CD14-positive monocyte (primary cell): Measurements from ENCODE around the gene ZBTB38. TPM values are rescaled to one million over a fixed set of nuclear protein-coding genes. Genes with fewer than 3 reads are reported as not detected.

Experiments
- DNase-seq, 3 donors: peaks; one replicate each; pipeline ENCODE4 v3.0.0-alpha.2; 2011 to 2022
- H2AFZ ChIP-seq: 2 replicates; pipeline ENCODE4 v1.6.0; 2012; ENCODE audit warnings: mild to moderate bottlenecking, low read depth, low read length, inconsistent platforms; ENCODE audit not compliant: insufficient read depth, poor library complexity, severe bottlenecking
- H3K27ac ChIP-seq, 2 donors: 1 replicate in 1 of 2; 2 replicates in 1 of 2; pipeline ENCODE4 v1.5.1; 2012 to 2013; ENCODE audit warnings: low read length in 2 of 2, control low read depth in 1 of 2, inconsistent platforms in 1 of 2, low read depth in 1 of 2, mild to moderate bottlenecking in 1 of 2
- H3K27me3 ChIP-seq, 2 donors: one replicate each; pipeline versions ENCODE4 v1.6.0 to v1.6.1; 2011 to 2013; ENCODE audit warnings: low read length in 2 of 2; ENCODE audit not compliant: control insufficient read depth in 2 of 2, insufficient read depth in 2 of 2
- H3K36me3 ChIP-seq, 2 donors: replicated peaks in 1 of 2; 1 replicate in 1 of 2; 2 replicates in 1 of 2; pipeline versions ENCODE4 v1.5.1 to v1.6.1; 2012 to 2013; ENCODE audit warnings: low read length in 2 of 2, control low read depth in 1 of 2, inconsistent platforms in 1 of 2, mild to moderate bottlenecking in 1 of 2; ENCODE audit not compliant: insufficient read depth in 2 of 2, control insufficient read depth in 1 of 2
- H3K4me1 ChIP-seq, 2 donors: 1 replicate in 1 of 2; 2 replicates in 1 of 2; pipeline versions ENCODE4 v1.5.1 to v1.6.1; 2012 to 2013; ENCODE audit warnings: low read length in 2 of 2, control low read depth in 1 of 2, inconsistent platforms in 1 of 2, mild to moderate bottlenecking in 1 of 2, moderate library complexity in 1 of 2; ENCODE audit not compliant: insufficient read depth in 2 of 2, control insufficient read depth in 1 of 2
- H3K4me2 ChIP-seq: replicated peaks from 2 replicates; pipeline ENCODE3; 2012; ENCODE audit warnings: low read length, moderate library complexity, mild to moderate bottlenecking; ENCODE audit not compliant: poor library complexity, severe bottlenecking; ENCODE audit errors: extremely low read depth
- H3K4me3 ChIP-seq, 3 experiments: fragments of 200-600 bp in 1 of 3; sonication (generic) in 1 of 3; replicated peaks in 1 of 3; 1 replicate in 2 of 3; 2 replicates in 1 of 3; pipeline ENCODE4 v1.5.1; 2011 to 2013; ENCODE audit warnings: low read length in 3 of 3, mild to moderate bottlenecking in 3 of 3, control low read depth in 2 of 3, low read depth in 2 of 3, inconsistent platforms in 1 of 3, moderate library complexity in 1 of 3
- H3K79me2 ChIP-seq: 2 replicates; pipeline ENCODE4 v1.6.0; 2012; ENCODE audit warnings: mild to moderate bottlenecking, control low read depth, inconsistent platforms, low read length, moderate library complexity; ENCODE audit not compliant: insufficient read depth
- H3K9ac ChIP-seq: 2 replicates; pipeline ENCODE4 v1.6.0; 2017; ENCODE audit warnings: low read length, mild to moderate bottlenecking; ENCODE audit not compliant: insufficient read depth, poor library complexity, severe bottlenecking
- H3K9me3 ChIP-seq, 2 donors: replicated peaks in 1 of 2; 1 replicate in 1 of 2; 2 replicates in 1 of 2; pipeline versions ENCODE4 v1.5.1 to v1.6.1; 2012 to 2013; ENCODE audit warnings: low read length in 2 of 2, control low read depth in 1 of 2; ENCODE audit not compliant: control insufficient read depth in 1 of 2, insufficient read depth in 1 of 2
- H4K20me1 ChIP-seq: 2 replicates; pipeline ENCODE4 v1.6.0; 2012; ENCODE audit warnings: mild to moderate bottlenecking, low read length, control low read depth, moderate library complexity; ENCODE audit not compliant: insufficient read depth
- H3K27ac Mint-ChIP-seq, 7 donors: one replicate each; pipeline ENCODE4 v1.8.0; 2020; ENCODE audit warnings: mild to moderate bottlenecking in 7 of 7, mixed read lengths in 7 of 7, moderate library complexity in 6 of 7, inconsistent platforms in 2 of 7
- H3K27me3 Mint-ChIP-seq, 3 donors: one replicate each; pipeline ENCODE4 v1.8.0; 2021 to 2022; ENCODE audit warnings: low read depth in 3 of 3, mild to moderate bottlenecking in 3 of 3, mixed read lengths in 3 of 3, moderate library complexity in 3 of 3, inconsistent platforms in 1 of 3
- H3K36me3 Mint-ChIP-seq, 2 donors: one replicate each; pipeline ENCODE4 v1.8.0; 2020; ENCODE audit warnings: mixed read lengths in 2 of 2, inconsistent platforms in 1 of 2, mild to moderate bottlenecking in 1 of 2
- H3K4me1 Mint-ChIP-seq: one replicate; pipeline ENCODE4 v1.8.0; 2020; ENCODE audit warnings: mild to moderate bottlenecking, mixed read lengths
- H3K4me3 Mint-ChIP-seq, 2 donors: one replicate each; pipeline ENCODE4 v1.8.0; 2020; ENCODE audit warnings: mild to moderate bottlenecking in 2 of 2, mixed read lengths in 2 of 2, moderate library complexity in 1 of 2
- H3K9me3 Mint-ChIP-seq, 7 donors: one replicate each; pipeline ENCODE4 v1.8.0; 2020 to 2022; ENCODE audit warnings: mixed read lengths in 7 of 7, mild to moderate bottlenecking in 6 of 7, moderate library complexity in 6 of 7, inconsistent platforms in 2 of 7
- CTCF ChIP-seq: fragments of 200-600 bp; IDR thresholded peaks from one replicate; pipeline ENCODE4 v1.8.0; 2022; ENCODE audit warnings: antibody characterized with exemption, mild to moderate bottlenecking
- WGBS: methylation state at CpG from one replicate; pipeline ENCODE4 v1.1.5; 2013; ENCODE audit warnings: missing lambda C conversion rate; ENCODE audit not compliant: insufficient coverage; 5-methylcytosine and 5-hydroxymethylcytosine counted together
- intact Hi-C, 2 donors: fragments of 100-400 bp; cut with micrococcal nuclease; formaldehyde crosslinking; loops; one replicate each; pipeline versions ENCODE4 v1.15.0 to v1.15.1; 2023
- polyA plus RNA-seq, 3 donors: library from polyadenylated mRNA; depleted of rRNA in 1 of 3; unstranded in 2 of 3; stranded (reverse) in 1 of 3; fragments of 300-500 nt in 2 of 3; fragments of >200 nt in 1 of 3; fragmentation: Illumina TruSeq in 2 of 3; gene quantifications; 1 replicate in 2 of 3; 2 replicates in 1 of 3; pipeline ENCODE4 v1.2.3, GENCODE V29; 2012 to 2021

The ZBTB38 gene
- polyA plus RNA-seq, 3 donors = 3.9 to 28.5 (median 19.0) TPM

GRCh38 chr3:141414800-141415462, 46.6 kb downstream of the ZBTB38 start:
- Histone ChIP-seq H3K27me3 (no peaks in the 10 kb centered on the region), H3K4me3 (no peak overlapping the region), H4K20me1 (no peaks in the 10 kb centered on the region), H3K4me1 (peaks cover 12 to 19% of the 10 kb centered on the region in 2 donors), H2AFZ (no peak overlapping the region), H3K9ac (no peak overlapping the region), H3K79me2 (no peaks in the 10 kb centered on the region), H3K27ac (no peak overlapping the region), H3K4me2 (no peak overlapping the region), H3K9me3 (peaks cover 0 to 8% of the 10 kb centered on the region in 2 donors), H3K36me3 (peaks cover 19 to 41% of the 10 kb centered on the region in 2 donors)
- H3K36me3 Mint-ChIP-seq = peaks cover 53 to 64% of the 10 kb centered on the region in 2 donors
- TF ChIP-seq CTCF = no peak
- H3K4me1 Mint-ChIP-seq = peaks cover 26% of the 10 kb centered on the region
- no peak for DNase-seq
- H3K27ac Mint-ChIP-seq = peak overlapping the region in 1 of 7 donors; percentile 16
- no peak overlapping the region for H3K4me3 Mint-ChIP-seq
- WGBS = 83% methylated on average over 1 of the region's 5 CpGs
- H3K9me3 Mint-ChIP-seq = peaks cover 3 to 14% (median 6%) of the 10 kb centered on the region in 7 donors
- peaks cover 0 to 2% (median 0%) of the 10 kb centered on the region in 3 donors for H3K27me3 Mint-ChIP-seq
- intact Hi-C loops = no loop called here

DNA sequence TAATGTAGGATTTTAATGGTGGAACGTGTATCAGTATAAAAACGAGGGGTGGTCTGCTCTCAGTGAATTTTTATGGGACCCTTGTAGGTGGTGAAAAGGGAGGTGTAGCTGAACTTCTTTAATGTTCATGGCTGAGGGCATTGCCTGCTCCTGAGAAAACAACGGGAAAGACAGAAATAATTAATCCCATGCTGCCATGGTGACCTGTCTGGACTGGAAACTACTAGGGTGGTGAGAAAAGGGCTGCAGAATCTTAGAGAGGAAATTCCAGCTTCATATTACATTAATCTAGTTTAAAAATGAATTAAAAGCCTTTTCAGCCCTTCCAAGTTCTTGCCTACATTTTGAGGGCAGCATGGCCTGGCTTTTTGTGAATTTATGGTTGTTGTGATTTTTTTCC, 47.6 kb downstream of the ZBTB38 start:
- no peak overlapping the region for H3K27ac ChIP-seq
- H4K20me1 ChIP-seq = no peaks in the 10 kb centered on the region
- intact Hi-C loops = no loop called here
- WGBS = 100% methylated on average over 2 of the region's 3 CpGs
- no peaks in the 10 kb centered on the region for H3K79me2 ChIP-seq
- H3K9ac ChIP-seq = no peak overlapping the region
- Mint-ChIP-seq H3K27me3 (peaks cover 0 to 2% (median 0%) of the 10 kb centered on the region in 3 donors), H3K36me3 (peaks cover 51 to 67% of the 10 kb centered on the region in 2 donors), H3K4me3 (no peak overlapping the region), H3K9me3 (peaks cover 3 to 15% (median 6%) of the 10 kb centered on the region in 7 donors), H3K4me1 (peaks cover 17% of the 10 kb centered on the region), H3K27ac (peak overlapping the region in 1 of 7 donors; percentile 21)
- H3K4me3 ChIP-seq = no peak overlapping the region
- H3K9me3 ChIP-seq = peaks cover 0 to 8% of the 10 kb centered on the region in 2 donors
- H3K4me1 ChIP-seq = peaks cover 12 to 15% of the 10 kb centered on the region in 2 donors
- no peak overlapping the region for H3K4me2 ChIP-seq
- DNase-seq = no peak
- H2AFZ ChIP-seq = no peak overlapping the region
- peaks cover 19 to 41% of the 10 kb centered on the region in 2 donors for H3K36me3 ChIP-seq
- TF ChIP-seq CTCF = no peak
- no peaks in the 10 kb centered on the region for H3K27me3 ChIP-seq

Other genes starting within 250 kb of the ZBTB38 start
- gene PXYLP1, start 136.7 kb upstream of the ZBTB38 start, polyA plus RNA-seq = 10 to 100 TPM in 1 of 3 donors, 1 to 10 TPM in 2; 4.1 to 10.9 (median 5.8) TPM
- gene RASA2, start 118.5 kb downstream of the ZBTB38 start, polyA plus RNA-seq = 10 to 100 TPM in 1 of 3 donors, 1 to 10 TPM in 2; 7.0 to 13.5 (median 8.8) TPM